HCT116 (cell line): ENCODE measurements around the gene IL22RA2. TPM values are rescaled to one million over a fixed set of nuclear protein-coding genes. Genes with fewer than 3 reads are reported as not detected.

Experiments used
- ATAC-seq: fragments of 200-7000 bp; cut with Tn5 transposase; 2 replicates; pipeline ENCODE4 v1.9.1; 2020; ENCODE audit warnings: mild to moderate bottlenecking, moderate library complexity
- BruUV-seq: library from RNA; stranded (reverse); fragments of 400-500 nt; replicated peaks from 2 replicates; lab custom pipeline; 2021; lab: Mats Ljungman, UMichigan
- CTCF ChIA-PET: fragments of 300-600 bp; sonication (Branson Sonifier 250); formaldehyde crosslinking; loops from one replicate; lab custom pipeline; 2021; ENCODE audit warnings: antibody characterized with exemption; lab: Charles Lee
- POLR2A ChIA-PET: fragments of 300-600, 350-600 bp; sonication (Branson Sonifier 250); formaldehyde crosslinking; loops from one replicate; lab custom pipeline; 2021; ENCODE audit warnings: antibody characterized with exemption; lab: Charles Lee
- RAD21 ChIA-PET, 2 experiments: fragments of 300-600 bp; sonication (Branson Sonifier 250); formaldehyde crosslinking; loops; one replicate each; lab custom pipeline; 2023; ENCODE audit warnings: low total read pairs in 2 of 2; ENCODE audit not compliant: uncharacterized antibody in 2 of 2, unreplicated experiment in 2 of 2, low non-redundant PET in 1 of 2; lab: Charles Lee
- DNase-seq: peaks from one replicate; pipeline ENCODE4 v3.0.0-alpha.2; 2010; ENCODE audit warnings: low read depth, low spot score
- H2AFZ ChIP-seq: fragments of 200-600 bp; shearing (Covaris generic), sonication (generic); 2 replicates; pipeline ENCODE4 v1.6.1; 2017; ENCODE audit warnings: low read depth, mixed run types, mixed read lengths, antibody characterized with exemption, low read length; ENCODE audit not compliant: poor library complexity, severe bottlenecking
- H3K27ac ChIP-seq: 2 replicates; pipeline ENCODE4 v1.5.1; 2012; ENCODE audit warnings: low read depth, low read length
- H3K27me3 ChIP-seq: fragments of 200-600 bp; sonication (generic); 2 replicates; pipeline ENCODE4 v1.6.1; 2016; ENCODE audit warnings: mixed run types, low read length, mixed read lengths; ENCODE audit not compliant: insufficient read depth
- H3K36me3 ChIP-seq, 2 experiments: fragments of 200-500 bp in 1 of 2; fragments of 200-600 bp in 1 of 2; sonication (Bioruptor generic) in 1 of 2; sonication (generic) in 1 of 2; 2 replicates each; pipeline versions ENCODE4 v1.5.1 to v1.6.1; 2014 to 2016; ENCODE audit warnings: low read length in 2 of 2, inconsistent platforms in 1 of 2, mixed read lengths in 1 of 2, mixed run types in 1 of 2; ENCODE audit not compliant: insufficient read depth in 2 of 2, control insufficient read depth in 1 of 2
- H3K4me1 ChIP-seq, 2 experiments: fragments of 200-600 bp in 1 of 2; sonication (generic) in 1 of 2; 2 replicates each; pipeline versions ENCODE4 v1.5.1 to v1.6.1; 2012 to 2017; ENCODE audit warnings: low read length in 2 of 2, inconsistent platforms in 1 of 2, mild to moderate bottlenecking in 1 of 2, mixed read lengths in 1 of 2, mixed run types in 1 of 2, moderate library complexity in 1 of 2; ENCODE audit not compliant: insufficient read depth in 2 of 2, control insufficient read depth in 1 of 2
- H3K4me2 ChIP-seq: fragments of 200-600 bp; sonication (generic); 2 replicates; pipeline ENCODE4 v1.6.1; 2017; ENCODE audit warnings: mixed run types, low read length, mixed read lengths
- H3K4me3 ChIP-seq, 2 experiments: fragments of 200-600 bp in 1 of 2; sonication (generic) in 1 of 2; replicated peaks in 1 of 2; 2 replicates each; pipeline ENCODE4 v1.5.1; 2011 to 2016; ENCODE audit warnings: low read length in 2 of 2, control low read depth in 1 of 2, low read depth in 1 of 2, mild to moderate bottlenecking in 1 of 2, mixed read lengths in 1 of 2, mixed run types in 1 of 2
- H3K79me2 ChIP-seq: fragments of 200-600 bp; sonication (generic); 2 replicates; pipeline ENCODE4 v1.6.1; 2017; ENCODE audit warnings: mild to moderate bottlenecking, mixed run types, low read length, moderate library complexity, mixed read lengths; ENCODE audit not compliant: insufficient read depth
- H3K9ac ChIP-seq: fragments of 200-600 bp; sonication (generic); 2 replicates; pipeline ENCODE4 v1.6.1; 2016; ENCODE audit warnings: low read length, mixed read lengths
- H3K9me2 ChIP-seq: fragments of 200-600 bp; sonication (generic), shearing (Covaris generic); 2 replicates; pipeline ENCODE4 v1.6.1; 2017; ENCODE audit warnings: mixed run types, mild to moderate bottlenecking, moderate library complexity; ENCODE audit not compliant: insufficient read depth
- H3K9me3 ChIP-seq, 2 experiments: fragments of 200-500 bp in 1 of 2; fragments of 200-600 bp in 1 of 2; sonication (Bioruptor generic) in 1 of 2; sonication (generic) in 1 of 2; 2 replicates each; pipeline ENCODE4 v1.6.1; 2014 to 2017; ENCODE audit warnings: low read length in 2 of 2, mixed read lengths in 2 of 2, inconsistent platforms in 1 of 2, low read depth in 1 of 2, mild to moderate bottlenecking in 1 of 2, mixed run types in 1 of 2, moderate library complexity in 1 of 2; ENCODE audit not compliant: control insufficient read depth in 1 of 2, insufficient read depth in 1 of 2
- H4K20me1 ChIP-seq: fragments of 200-600 bp; sonication (generic), shearing (Covaris generic); 2 replicates; pipeline ENCODE4 v1.6.1; 2017; ENCODE audit warnings: mixed run types, mild to moderate bottlenecking, moderate library complexity; ENCODE audit not compliant: insufficient read depth
- ATF3 ChIP-seq: IDR thresholded peaks from 2 replicates; pipeline ENCODE4 v1.6.1; 2012
- CEBPB ChIP-seq: IDR thresholded peaks from 2 replicates; pipeline ENCODE4 v1.6.1; 2012; ENCODE audit warnings: low read depth
- CTCF ChIP-seq, 3 experiments: fragments of 200-600 bp in 1 of 3; sonication (generic) in 1 of 3; IDR thresholded peaks in 2 of 3; conservative IDR thresholded peaks in 1 of 3; 2 replicates each; pipeline ENCODE4 v1.5.1; 2012 to 2017; ENCODE audit warnings: low read depth in 2 of 3, low read length in 2 of 3, antibody characterized with exemption in 1 of 3, borderline replicate concordance in 1 of 3, control low read depth in 1 of 3, mild to moderate bottlenecking in 1 of 3, mixed read lengths in 1 of 3, mixed run types in 1 of 3, moderate library complexity in 1 of 3; ENCODE audit not compliant: insufficient read depth in 1 of 3
- EGR1 ChIP-seq: IDR thresholded peaks from 2 replicates; pipeline ENCODE4 v1.6.1; 2012; ENCODE audit warnings: low read depth
- ELF1 ChIP-seq: IDR thresholded peaks from 2 replicates; pipeline ENCODE4 v1.6.1; 2012; ENCODE audit warnings: low read depth, borderline replicate concordance
- EZH2 ChIP-seq: fragments of 200-600 bp; sonication (generic); IDR thresholded peaks from 2 replicates; pipeline ENCODE4 v1.6.1; 2017; ENCODE audit warnings: antibody characterized with exemption, mixed run types
- EZH2phosphoT487 ChIP-seq: fragments of 200-600 bp; IDR thresholded peaks from 2 replicates; pipeline ENCODE4 v1.6.1; 2018; ENCODE audit warnings: antibody characterized with exemption, borderline replicate concordance
- FOSL1 ChIP-seq: IDR thresholded peaks from 2 replicates; pipeline ENCODE4 v1.6.1; 2012; ENCODE audit warnings: low read depth
- JUND ChIP-seq: IDR thresholded peaks from 2 replicates; pipeline ENCODE4 v1.6.1; 2012
- MAX ChIP-seq: IDR thresholded peaks from 2 replicates; pipeline ENCODE4 v1.6.1; 2012
- POLR2A ChIP-seq: IDR thresholded peaks from 2 replicates; pipeline ENCODE4 v1.7.0; 2011; ENCODE audit warnings: borderline replicate concordance; ENCODE audit not compliant: insufficient read depth, insufficient read length; ENCODE audit errors: extremely low read depth
- POLR2AphosphoS5 ChIP-seq: IDR thresholded peaks from 2 replicates; pipeline ENCODE4 v1.6.1; 2011; ENCODE audit warnings: mild to moderate bottlenecking, low read depth, low read length, moderate library complexity
- SIN3A ChIP-seq: IDR thresholded peaks from 2 replicates; pipeline ENCODE4 v1.6.1; 2012; ENCODE audit warnings: low read depth
- SP1 ChIP-seq: IDR thresholded peaks from 2 replicates; pipeline ENCODE4 v1.6.1; 2012; ENCODE audit warnings: low read depth
- SRF ChIP-seq: IDR thresholded peaks from 2 replicates; pipeline ENCODE4 v1.6.1; 2012; ENCODE audit warnings: low read depth
- TCF7L2 ChIP-seq: IDR thresholded peaks from 2 replicates; pipeline ENCODE4 v1.7.0; 2011; ENCODE audit warnings: borderline replicate concordance, inconsistent platforms; ENCODE audit not compliant: insufficient read depth, insufficient read length; ENCODE audit errors: extremely low read depth
- YY1 ChIP-seq: IDR thresholded peaks from 2 replicates; pipeline ENCODE4 v1.6.1; 2011; ENCODE audit warnings: low read length, low read depth, moderate library complexity, mild to moderate bottlenecking; ENCODE audit not compliant: insufficient replicate concordance; ENCODE audit errors: extremely low read depth
- ZFX ChIP-seq: fragments of 450-650 bp; IDR thresholded peaks from 2 replicates; pipeline ENCODE4 v1.6.1; 2017
- intact Hi-C: fragments of 100-400 bp; cut with micrococcal nuclease; formaldehyde crosslinking; loops from 2 replicates; pipeline ENCODE4 v1.10.0; 2022
- total RNA-seq: library from RNA; stranded (reverse); gene quantifications from one replicate; pipeline ENCODE4 v1.2.1, GENCODE V29; 2021; ENCODE audit not compliant: unreplicated experiment

IL22RA2 gene
- total RNA-seq, 1 experiment from 2014 or later, result not detected

- Histone ChIP-seq H4K20me1 (no peaks in the 10 kb centered on the region), H2AFZ (no peak overlapping the region), H3K9ac (no peak overlapping the region), H3K9me3 (no peaks in the 10 kb centered on the region), H3K4me3 (no peak overlapping the region), H3K4me2 (no peak overlapping the region), H3K4me1 (no peaks in the 10 kb centered on the region), H3K79me2 (no peaks in the 10 kb centered on the region), H3K27ac (no peak overlapping the region), H3K27me3 (no peaks in the 10 kb centered on the region), H3K9me2 (no peaks in the 10 kb centered on the region), H3K36me3 (no peaks in the 10 kb centered on the region)
- RAD21 ChIA-PET, result no interaction called here
- CTCF ChIA-PET, result no interaction called here
- TF ChIP-seq ZFX, result no peak
- TF ChIP-seq FOSL1, result no peak
- no peak for TF ChIP-seq POLR2A
- no peak for TF ChIP-seq MAX
- no peak for TF ChIP-seq POLR2AphosphoS5
- TF ChIP-seq SRF, result no peak
- TF ChIP-seq SIN3A, result no peak
- no peak for TF ChIP-seq EZH2phosphoT487
- TF ChIP-seq CTCF (IDR thresholded peaks at IDR 0.05 in 2 of 3, conservative IDR thresholded peaks at IDR 0.05 in 1 of 3; ENCODE audit: borderline replicate concordance in 1 of 3, insufficient read depth in 1 of 3, low read depth in 2 of 3, low read length in 2 of 3), result no peak
- no peak for TF ChIP-seq ELF1
- TF ChIP-seq ATF3, result no peak
- no peak for TF ChIP-seq JUND
- TF ChIP-seq YY1, result no peak
- TF ChIP-seq EZH2, result no peak
- TF ChIP-seq SP1, result no peak
- no peak for TF ChIP-seq CEBPB
- no peak for TF ChIP-seq EGR1
- no peak for TF ChIP-seq TCF7L2
- POLR2A ChIA-PET, result no interaction called here
- ATAC-seq (no peak), DNase-seq (no peak)
- intact Hi-C loops, result no loop called here
- no TSS peak for BruUV-seq
Measured at GRCh38 chr6:137106183-137106582, 67.3 kb downstream of the IL22RA2 start.
